ENCODE results near the gene NFKBIL1.

Gene NFKBIL1

DNA sequence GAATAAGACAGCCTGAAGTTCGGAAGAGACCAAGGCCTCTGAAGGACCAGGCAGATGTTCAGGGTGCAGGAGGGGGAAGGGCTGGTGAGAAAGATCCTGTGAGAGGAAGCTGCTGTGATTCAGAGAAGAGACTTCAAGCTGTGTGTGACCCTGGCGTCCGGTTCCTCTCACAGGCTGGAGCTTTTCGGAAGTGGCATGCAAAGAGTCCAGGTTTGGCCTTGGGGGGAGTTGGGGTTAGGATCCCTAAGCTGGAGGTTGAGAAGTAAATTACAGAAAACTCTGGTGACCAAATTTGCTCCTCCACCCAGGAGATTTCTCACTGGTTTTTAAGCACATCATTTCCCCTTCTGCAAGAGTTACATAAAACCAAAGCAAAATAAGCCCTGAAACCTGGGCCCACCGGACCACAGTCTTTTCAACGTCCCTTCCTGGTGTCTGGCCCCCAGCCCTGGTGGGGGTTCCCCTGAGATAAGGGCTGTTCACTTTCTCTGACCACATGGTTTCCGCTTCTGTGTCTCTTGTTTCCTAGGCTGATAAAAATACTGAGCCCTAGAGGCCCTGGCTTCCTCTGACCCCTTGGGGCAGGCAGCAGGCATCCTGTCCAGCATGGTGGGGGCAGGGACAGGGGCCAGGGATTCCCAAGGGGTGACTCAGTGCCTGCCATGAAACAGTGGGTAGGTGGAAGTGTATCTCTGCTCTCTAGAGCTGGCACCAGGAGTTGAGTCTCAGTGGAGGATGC is 12.7 kb downstream of the NFKBIL1 start:
- DNase-seq (ENCODE audit: low spot score) = peak; percentile 83

DNA sequence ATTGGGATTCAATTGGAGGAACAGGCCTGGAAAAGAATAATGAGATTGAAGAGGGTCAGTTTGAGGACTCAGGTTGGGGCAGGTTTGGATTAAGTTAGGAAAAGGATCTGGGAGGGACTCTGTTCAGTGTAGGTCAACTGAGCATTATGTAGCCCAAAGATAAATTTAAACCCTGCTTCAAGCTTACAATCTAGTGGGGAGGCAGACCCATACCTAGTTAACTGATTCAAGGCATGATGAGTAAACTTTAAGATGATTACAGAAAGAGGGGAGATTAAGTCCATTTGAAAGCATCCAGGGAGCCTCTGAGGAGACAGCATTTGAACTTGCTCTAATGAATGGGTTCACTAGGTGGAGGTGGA is 13.3 kb downstream of the NFKBIL1 start:
- no peak for DNase-seq (ENCODE audit: low spot score)

DNA sequence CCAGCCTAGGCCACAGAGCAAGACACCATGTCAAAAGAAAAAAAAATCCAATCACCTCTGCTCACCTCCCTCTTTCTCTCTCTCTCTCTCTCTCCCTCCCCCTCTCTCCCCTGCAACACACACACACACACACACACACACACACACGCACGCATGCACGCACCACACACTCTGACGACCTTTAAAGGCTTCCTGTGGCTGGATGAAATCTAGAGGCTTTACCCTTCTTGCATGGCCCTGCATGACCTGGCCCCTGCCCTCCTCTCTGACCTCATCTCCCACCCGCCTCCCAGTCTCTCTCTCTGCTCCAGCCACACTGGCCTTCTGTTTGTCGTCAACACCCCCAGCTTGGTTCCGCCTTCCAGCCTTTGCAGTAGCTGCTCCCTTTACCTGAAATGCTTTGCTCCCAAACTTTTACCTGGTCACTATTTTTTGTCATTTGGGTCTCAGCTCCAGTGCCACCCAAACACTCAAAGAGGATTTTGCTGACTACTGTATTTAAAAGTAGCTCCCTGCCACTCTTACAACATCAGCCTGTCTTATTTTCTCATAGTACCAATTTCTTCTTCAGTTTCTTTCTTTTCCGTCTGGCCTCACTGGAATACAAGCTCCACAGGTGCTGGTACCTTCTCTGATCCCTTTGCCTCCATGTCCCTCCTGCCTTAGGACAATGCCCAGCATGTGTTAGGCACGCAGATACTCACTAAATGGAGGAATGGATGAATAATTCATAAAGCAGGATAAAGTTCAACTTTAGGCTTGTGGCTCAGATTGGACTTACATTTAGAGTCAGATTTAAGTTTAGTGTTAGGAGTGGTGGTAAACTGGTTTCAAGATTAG is 20.3 kb downstream of the NFKBIL1 start:
- no peak for DNase-seq (ENCODE audit: low spot score)

DNA sequence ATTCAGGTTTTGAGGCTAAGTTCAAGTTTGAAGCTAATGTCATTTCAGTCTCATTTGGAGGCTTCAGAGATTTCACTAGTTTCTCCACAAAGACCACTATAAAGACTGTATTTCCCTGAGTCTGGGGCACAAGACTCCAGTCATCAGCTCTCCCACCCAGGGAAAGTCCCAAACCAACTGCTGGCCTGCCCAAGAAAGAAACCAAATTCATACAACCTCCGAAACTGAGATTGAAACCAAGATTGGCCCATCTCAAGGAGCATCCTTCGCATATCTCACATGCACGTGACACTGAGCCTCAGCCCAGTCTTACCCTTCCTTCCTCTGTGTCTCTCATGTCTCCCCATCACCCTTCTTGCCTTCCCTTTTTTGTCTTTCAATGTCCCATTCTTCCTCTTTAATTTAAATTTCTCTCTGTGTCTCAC is 21.1 kb downstream of the NFKBIL1 start:
- peak; percentile 95 for DNase-seq (ENCODE audit: low spot score)

DNA sequence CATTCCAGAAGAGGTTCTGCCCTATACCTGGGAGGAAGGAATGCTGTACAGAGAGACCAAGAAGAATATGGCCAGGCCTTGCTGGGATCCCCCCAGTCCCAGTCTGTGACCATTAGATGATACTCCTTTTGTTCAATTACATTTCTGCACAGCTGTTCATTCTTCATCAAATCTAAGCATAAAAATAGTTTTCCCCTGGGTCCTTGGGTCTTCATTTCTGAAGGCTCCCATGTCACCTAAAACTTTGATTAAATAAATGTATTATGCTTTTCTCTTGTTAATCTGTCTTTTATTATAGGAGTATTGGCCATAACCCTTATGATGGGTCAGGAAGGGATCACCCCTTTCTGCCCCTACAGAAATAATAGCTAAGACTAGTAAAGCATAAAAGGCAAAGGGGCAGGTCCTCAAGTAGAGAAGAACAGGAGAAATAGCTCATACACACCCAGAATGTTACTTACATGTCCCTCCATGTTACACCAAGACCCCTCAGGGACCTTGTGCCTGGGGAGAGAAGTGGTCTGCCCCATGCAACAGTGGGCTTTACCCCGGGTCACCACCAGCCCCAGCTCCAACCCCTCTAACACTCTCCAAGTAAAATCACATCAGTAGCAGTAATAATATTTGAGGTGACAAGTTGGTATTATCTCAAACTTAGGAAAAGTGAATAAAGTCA is 22.6 kb downstream of the NFKBIL1 start:
- no peak for DNase-seq (ENCODE audit: low spot score)

DNA sequence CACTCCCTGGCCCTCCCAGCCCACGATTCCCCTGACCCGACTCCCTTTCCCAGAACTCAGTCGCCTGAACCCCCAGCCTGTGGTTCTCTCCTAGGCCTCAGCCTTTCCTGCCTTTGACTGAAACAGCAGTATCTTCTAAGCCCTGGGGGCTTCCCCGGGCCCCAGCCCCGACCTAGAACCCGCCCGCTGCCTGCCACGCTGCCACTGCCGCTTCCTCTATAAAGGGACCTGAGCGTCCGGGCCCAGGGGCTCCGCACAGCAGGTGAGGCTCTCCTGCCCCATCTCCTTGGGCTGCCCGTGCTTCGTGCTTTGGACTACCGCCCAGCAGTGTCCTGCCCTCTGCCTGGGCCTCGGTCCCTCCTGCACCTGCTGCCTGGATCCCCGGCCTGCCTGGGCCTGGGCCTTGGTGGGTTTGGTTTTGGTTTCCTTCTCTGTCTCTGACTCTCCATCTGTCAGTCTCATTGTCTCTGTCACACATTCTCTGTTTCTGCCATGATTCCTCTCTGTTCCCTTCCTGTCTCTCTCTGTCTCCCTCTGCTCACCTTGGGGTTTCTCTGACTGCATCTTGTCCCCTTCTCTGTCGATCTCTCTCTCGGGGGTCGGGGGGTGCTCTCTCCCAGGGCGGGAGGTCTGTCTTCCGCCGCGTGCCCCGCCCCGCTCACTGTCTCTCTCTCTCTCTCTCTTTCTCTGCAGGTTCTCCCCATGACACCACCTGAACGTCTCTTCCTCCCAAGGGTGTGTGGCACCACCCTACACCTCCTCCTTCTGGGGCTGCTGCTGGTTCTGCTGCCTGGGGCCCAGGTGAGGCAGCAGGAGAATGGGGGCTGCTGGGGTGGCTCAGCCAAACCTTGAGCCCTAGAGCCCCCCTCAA is 24.9 kb downstream of the NFKBIL1 start, which contains the start of gene LTA:
LTA (plus strand) TSS at position 249 of the 871 bp plus-strand sequence; CDS start at position 703, 454 bp downstream.
- DNase-seq (ENCODE audit: low spot score) = peak; percentile 86

DNA sequence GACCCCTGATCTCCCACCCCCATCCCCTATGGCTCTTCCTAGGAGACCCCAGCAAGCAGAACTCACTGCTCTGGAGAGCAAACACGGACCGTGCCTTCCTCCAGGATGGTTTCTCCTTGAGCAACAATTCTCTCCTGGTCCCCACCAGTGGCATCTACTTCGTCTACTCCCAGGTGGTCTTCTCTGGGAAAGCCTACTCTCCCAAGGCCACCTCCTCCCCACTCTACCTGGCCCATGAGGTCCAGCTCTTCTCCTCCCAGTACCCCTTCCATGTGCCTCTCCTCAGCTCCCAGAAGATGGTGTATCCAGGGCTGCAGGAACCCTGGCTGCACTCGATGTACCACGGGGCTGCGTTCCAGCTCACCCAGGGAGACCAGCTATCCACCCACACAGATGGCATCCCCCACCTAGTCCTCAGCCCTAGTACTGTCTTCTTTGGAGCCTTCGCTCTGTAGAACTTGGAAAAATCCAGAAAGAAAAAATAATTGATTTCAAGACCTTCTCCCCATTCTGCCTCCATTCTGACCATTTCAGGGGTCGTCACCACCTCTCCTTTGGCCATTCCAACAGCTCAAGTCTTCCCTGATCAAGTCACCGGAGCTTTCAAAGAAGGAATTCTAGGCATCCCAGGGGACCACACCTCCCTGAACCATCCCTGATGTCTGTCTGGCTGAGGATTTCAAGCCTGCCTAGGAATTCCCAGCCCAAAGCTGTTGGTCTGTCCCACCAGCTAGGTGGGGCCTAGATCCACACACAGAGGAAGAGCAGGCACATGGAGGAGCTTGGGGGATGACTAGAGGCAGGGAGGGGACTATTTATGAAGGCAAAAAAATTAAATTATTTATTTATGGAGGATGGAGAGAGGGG is 26.1 kb downstream of the NFKBIL1 start:
- no peak for DNase-seq (ENCODE audit: low spot score)

DNA sequence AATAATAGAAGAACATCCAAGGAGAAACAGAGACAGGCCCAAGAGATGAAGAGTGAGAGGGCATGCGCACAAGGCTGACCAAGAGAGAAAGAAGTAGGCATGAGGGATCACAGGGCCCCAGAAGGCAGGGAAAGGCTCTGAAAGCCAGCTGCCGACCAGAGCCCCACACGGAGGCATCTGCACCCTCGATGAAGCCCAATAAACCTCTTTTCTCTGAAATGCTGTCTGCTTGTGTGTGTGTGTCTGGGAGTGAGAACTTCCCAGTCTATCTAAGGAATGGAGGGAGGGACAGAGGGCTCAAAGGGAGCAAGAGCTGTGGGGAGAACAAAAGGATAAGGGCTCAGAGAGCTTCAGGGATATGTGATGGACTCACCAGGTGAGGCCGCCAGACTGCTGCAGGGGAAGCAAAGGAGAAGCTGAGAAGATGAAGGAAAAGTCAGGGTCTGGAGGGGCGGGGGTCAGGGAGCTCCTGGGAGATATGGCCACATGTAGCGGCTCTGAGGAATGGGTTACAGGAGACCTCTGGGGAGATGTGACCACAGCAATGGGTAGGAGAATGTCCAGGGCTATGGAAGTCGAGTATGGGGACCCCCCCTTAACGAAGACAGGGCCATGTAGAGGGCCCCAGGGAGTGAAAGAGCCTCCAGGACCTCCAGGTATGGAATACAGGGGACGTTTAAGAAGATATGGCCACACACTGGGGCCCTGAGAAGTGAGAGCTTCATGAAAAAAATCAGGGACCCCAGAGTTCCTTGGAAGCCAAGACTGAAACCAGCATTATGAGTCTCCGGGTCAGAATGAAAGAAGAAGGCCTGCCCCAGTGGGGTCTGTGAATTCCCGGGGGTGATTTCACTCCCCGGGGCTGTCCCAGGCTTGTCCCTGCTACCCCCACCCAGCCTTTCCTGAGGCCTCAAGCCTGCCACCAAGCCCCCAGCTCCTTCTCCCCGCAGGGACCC is 27.0 kb downstream of the NFKBIL1 start:
- peak; percentile 59 for DNase-seq (ENCODE audit: low spot score)

DNA sequence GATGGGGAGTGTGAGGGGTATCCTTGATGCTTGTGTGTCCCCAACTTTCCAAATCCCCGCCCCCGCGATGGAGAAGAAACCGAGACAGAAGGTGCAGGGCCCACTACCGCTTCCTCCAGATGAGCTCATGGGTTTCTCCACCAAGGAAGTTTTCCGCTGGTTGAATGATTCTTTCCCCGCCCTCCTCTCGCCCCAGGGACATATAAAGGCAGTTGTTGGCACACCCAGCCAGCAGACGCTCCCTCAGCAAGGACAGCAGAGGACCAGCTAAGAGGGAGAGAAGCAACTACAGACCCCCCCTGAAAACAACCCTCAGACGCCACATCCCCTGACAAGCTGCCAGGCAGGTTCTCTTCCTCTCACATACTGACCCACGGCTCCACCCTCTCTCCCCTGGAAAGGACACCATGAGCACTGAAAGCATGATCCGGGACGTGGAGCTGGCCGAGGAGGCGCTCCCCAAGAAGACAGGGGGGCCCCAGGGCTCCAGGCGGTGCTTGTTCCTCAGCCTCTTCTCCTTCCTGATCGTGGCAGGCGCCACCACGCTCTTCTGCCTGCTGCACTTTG is 28.0 kb downstream of the NFKBIL1 start, which contains the start of gene TNF:
TNF (plus strand) TSS at position 231 of the 567 bp plus-strand sequence; CDS start at position 408, 177 bp downstream.
- DNase-seq (ENCODE audit: low spot score) = peak; percentile 95

DNA sequence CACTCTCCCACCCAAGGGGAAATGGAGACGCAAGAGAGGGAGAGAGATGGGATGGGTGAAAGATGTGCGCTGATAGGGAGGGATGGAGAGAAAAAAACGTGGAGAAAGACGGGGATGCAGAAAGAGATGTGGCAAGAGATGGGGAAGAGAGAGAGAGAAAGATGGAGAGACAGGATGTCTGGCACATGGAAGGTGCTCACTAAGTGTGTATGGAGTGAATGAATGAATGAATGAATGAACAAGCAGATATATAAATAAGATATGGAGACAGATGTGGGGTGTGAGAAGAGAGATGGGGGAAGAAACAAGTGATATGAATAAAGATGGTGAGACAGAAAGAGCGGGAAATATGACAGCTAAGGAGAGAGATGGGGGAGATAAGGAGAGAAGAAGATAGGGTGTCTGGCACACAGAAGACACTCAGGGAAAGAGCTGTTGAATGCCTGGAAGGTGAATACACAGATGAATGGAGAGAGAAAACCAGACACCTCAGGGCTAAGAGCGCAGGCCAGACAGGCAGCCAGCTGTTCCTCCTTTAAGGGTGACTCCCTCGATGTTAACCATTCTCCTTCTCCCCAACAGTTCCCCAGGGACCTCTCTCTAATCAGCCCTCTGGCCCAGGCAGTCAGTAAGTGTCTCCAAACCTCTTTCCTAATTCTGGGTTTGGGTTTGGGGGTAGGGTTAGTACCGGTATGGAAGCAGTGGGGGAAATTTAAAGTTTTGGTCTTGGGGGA is 28.7 kb downstream of the NFKBIL1 start:
- no peak for DNase-seq (ENCODE audit: low spot score)

DNA sequence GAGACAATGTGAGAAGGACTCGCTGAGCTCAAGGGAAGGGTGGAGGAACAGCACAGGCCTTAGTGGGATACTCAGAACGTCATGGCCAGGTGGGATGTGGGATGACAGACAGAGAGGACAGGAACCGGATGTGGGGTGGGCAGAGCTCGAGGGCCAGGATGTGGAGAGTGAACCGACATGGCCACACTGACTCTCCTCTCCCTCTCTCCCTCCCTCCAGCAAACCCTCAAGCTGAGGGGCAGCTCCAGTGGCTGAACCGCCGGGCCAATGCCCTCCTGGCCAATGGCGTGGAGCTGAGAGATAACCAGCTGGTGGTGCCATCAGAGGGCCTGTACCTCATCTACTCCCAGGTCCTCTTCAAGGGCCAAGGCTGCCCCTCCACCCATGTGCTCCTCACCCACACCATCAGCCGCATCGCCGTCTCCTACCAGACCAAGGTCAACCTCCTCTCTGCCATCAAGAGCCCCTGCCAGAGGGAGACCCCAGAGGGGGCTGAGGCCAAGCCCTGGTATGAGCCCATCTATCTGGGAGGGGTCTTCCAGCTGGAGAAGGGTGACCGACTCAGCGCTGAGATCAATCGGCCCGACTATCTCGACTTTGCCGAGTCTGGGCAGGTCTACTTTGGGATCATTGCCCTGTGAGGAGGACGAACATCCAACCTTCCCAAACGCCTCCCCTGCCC is 29.6 kb downstream of the NFKBIL1 start:
- DNase-seq (ENCODE audit: low spot score) = peak; percentile 79

DNA sequence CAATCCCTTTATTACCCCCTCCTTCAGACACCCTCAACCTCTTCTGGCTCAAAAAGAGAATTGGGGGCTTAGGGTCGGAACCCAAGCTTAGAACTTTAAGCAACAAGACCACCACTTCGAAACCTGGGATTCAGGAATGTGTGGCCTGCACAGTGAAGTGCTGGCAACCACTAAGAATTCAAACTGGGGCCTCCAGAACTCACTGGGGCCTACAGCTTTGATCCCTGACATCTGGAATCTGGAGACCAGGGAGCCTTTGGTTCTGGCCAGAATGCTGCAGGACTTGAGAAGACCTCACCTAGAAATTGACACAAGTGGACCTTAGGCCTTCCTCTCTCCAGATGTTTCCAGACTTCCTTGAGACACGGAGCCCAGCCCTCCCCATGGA is 30.2 kb downstream of the NFKBIL1 start:
- DNase-seq (ENCODE audit: low spot score) = no peak

DNA sequence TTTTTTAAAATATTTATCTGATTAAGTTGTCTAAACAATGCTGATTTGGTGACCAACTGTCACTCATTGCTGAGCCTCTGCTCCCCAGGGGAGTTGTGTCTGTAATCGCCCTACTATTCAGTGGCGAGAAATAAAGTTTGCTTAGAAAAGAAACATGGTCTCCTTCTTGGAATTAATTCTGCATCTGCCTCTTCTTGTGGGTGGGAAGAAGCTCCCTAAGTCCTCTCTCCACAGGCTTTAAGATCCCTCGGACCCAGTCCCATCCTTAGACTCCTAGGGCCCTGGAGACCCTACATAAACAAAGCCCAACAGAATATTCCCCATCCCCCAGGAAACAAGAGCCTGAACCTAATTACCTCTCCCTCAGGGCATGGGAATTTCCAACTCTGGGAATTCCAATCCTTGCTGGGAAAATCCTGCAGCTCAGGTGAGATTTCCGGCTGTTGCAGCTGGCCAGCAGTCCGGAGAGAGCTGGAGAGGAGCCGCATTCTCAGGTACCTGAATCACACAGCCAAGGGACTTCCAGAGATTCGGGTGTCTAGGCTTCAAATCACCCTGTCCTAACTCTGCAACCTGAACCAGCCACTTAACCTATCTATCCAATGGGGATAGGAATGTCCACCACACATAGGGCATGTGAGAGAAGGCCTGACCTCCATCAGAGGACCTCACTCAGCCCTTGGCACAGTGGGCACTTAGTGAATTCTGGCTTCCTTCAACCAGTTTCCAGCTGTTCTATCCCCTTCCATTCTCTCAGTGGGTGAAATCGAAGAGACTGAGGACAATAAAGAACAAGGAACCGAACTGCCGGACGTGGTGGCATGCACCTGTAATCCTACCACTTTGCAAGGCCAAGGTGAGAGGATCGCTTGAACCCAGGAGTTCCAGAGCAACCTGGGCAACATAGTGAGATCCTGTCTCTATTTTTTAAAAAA is 31.0 kb downstream of the NFKBIL1 start:
- no peak for DNase-seq (ENCODE audit: low spot score)

DNA sequence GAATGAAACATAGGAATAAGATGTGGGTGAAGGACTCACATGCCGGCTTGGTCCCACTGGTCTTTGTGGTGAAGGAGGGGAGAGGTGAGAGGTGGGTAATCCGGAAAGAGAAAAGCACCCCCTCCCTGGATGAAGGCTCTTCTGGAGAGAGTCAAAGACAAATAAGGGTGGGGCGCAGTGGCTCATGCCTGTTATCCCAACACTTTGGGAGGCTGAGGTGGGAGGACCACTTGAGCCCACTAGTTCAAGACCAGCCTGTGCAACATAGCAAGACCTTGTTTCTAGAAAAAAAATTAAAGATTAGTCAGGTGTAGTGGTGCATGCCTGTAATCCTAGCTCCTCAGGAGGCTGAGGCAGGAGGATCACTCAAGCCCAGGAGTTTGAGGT is 31.7 kb downstream of the NFKBIL1 start:
- DNase-seq (ENCODE audit: low spot score) = no peak

DNA sequence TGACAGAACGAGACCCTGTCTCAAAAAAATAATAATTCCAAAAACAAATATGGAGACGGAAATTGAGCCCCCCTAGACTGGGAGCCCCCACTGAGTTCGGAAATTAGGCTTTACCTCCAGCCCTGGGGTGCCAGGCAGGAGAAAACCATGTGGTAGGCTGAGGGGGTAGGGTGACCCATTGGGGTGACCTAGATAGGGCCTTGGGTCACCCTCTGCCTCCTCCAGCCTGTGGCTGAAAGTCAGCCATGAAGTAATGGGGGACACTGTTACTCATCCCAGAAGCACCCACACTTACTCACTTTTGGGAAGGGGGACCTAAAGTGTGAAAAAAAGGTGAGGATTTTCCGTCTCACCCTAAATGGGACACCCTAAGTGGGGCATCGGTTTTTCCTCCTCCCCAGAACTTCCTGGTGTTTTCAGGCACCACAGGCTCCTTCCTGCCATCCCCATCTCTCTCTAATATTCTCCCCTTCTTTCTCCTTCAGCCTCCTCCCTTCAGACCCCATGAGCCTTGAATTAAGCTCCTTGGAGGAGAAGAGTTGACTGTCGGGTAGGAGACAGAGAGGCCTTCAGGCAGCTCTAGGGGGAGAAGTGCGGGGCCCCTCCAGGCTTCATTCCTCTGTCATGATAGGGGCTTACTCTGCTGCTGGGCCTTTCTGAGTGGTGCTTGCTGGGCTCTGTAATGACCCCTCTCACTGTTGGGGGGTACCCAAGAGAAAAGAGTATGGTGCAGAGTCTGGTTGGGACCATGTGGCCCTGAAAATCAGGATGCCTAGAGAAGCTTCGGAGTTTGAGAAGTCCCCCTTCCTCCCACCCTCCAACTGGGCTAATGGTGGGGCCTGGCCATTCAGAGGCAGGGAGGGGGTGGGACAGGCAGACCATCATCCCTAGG is 32.4 kb downstream of the NFKBIL1 start:
- peak; percentile 39 for DNase-seq (ENCODE audit: low spot score)

DNA sequence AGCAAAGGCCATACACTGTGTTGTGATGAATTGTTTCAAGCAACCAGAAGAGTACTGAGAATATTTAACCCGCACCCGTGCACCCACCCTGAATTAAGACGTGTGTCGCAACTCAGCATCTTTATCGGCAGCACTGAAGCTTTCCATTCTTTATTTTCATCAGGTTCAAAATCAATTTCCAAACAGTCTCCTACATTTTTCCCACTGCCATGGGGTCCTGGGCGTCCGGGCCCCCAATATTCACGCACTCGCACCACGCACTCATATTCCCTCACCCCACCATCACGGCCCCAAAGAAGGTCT is 33.0 kb downstream of the NFKBIL1 start:
- no peak for DNase-seq (ENCODE audit: low spot score)
